ENCODE data around the gene TOX3. TPM values are rescaled to one million over a fixed set of nuclear protein-coding genes. Genes with fewer than 3 reads are reported as not detected.

The TOX3 gene
- polyA plus RNA-seq, 1 donor from 2014 or later: 2.3 TPM

GRCh38 chr16:52529226-52529625, 17.7 kb downstream of the TOX3 start:
- Histone ChIP-seq H3K9me2 (ENCODE audit: insufficient read depth, low read length) (no peaks in the 10 kb centered on the region), H3F3A (ENCODE audit: insufficient read depth, low read length, poor library complexity, severe bottlenecking) (no peaks in the 10 kb centered on the region), H4K20me1 (ENCODE audit: insufficient read depth) (no peaks in the 10 kb centered on the region), H3K36me3 (ENCODE audit: insufficient read depth, low read length) (no peaks in the 10 kb centered on the region), H3K4me3 (ENCODE audit: low read length) (no peak overlapping the region), H3K79me2 (replicated peaks; ENCODE audit: insufficient read depth, low read length) (peaks cover 100% of the 10 kb centered on the region), H3K9me3 (ENCODE audit: low read length) (no peaks in the 10 kb centered on the region), H3K4me2 (ENCODE audit: low read length) (no peak overlapping the region), H3K9ac (ENCODE audit: low read length) (no peak overlapping the region), H2AFZ (ENCODE audit: low read depth, low read length) (no peak overlapping the region), H3K27me3 (ENCODE audit: insufficient read depth, low read depth, low read length) (no peaks in the 10 kb centered on the region), H3K27ac (ENCODE audit: low read length) (no peak overlapping the region)
- no peak for TF ChIP-seq EP300 (conservative IDR thresholded peaks at IDR 0.05; ENCODE audit: poor library complexity, severe bottlenecking)
- no peak for TF ChIP-seq SMC3 (conservative IDR thresholded peaks at IDR 0.05; ENCODE audit: poor library complexity)
- TF ChIP-seq MXI1 (conservative IDR thresholded peaks at IDR 0.05; ENCODE audit: poor library complexity, severe bottlenecking): no peak
- TF ChIP-seq CTCF (IDR thresholded peaks at IDR 0.05; ENCODE audit: poor library complexity, severe bottlenecking): no peak
- TF ChIP-seq RAD21 (conservative IDR thresholded peaks at IDR 0.05): no peak
- no peak for TF ChIP-seq EZH2 (IDR thresholded peaks at IDR 0.05; ENCODE audit: borderline replicate concordance, insufficient read depth, low read length, poor library complexity, severe bottlenecking)
- no peak for TF ChIP-seq POLR2AphosphoS5 (IDR thresholded peaks at IDR 0.05)
- no peak for TF ChIP-seq TAF1 (IDR thresholded peaks at IDR 0.05; ENCODE audit: low read depth)
- no peak for TF ChIP-seq REST (IDR thresholded peaks at IDR 0.05; ENCODE audit: borderline replicate concordance)

- TF ChIP-seq SMC3 (conservative IDR thresholded peaks at IDR 0.05; ENCODE audit: poor library complexity) (no peak), EP300 (conservative IDR thresholded peaks at IDR 0.05; ENCODE audit: poor library complexity, severe bottlenecking) (no peak), TAF1 (IDR thresholded peaks at IDR 0.05; ENCODE audit: low read depth) (no peak), CTCF (IDR thresholded peaks at IDR 0.05; ENCODE audit: poor library complexity, severe bottlenecking) (no peak), REST (IDR thresholded peaks at IDR 0.05; ENCODE audit: borderline replicate concordance) (no peak)
- H3K4me2 ChIP-seq (ENCODE audit: low read length): no peak overlapping the region
- no peaks in the 10 kb centered on the region for H3K9me3 ChIP-seq (ENCODE audit: low read length)
- no peak overlapping the region for H3K4me3 ChIP-seq (ENCODE audit: low read length)
- peaks cover 100% of the 10 kb centered on the region for H3K79me2 ChIP-seq (replicated peaks; ENCODE audit: insufficient read depth, low read length)
- H4K20me1 ChIP-seq (ENCODE audit: insufficient read depth): no peaks in the 10 kb centered on the region
- H2AFZ ChIP-seq (ENCODE audit: low read depth, low read length): no peak overlapping the region
- H3K27me3 ChIP-seq (ENCODE audit: insufficient read depth, low read depth, low read length): no peaks in the 10 kb centered on the region
- H3K9ac ChIP-seq (ENCODE audit: low read length): no peak overlapping the region
- no peaks in the 10 kb centered on the region for H3K9me2 ChIP-seq (ENCODE audit: insufficient read depth, low read length)
- no peaks in the 10 kb centered on the region for H3K36me3 ChIP-seq (ENCODE audit: insufficient read depth, low read length)
- H3F3A ChIP-seq (ENCODE audit: insufficient read depth, low read length, poor library complexity, severe bottlenecking): no peaks in the 10 kb centered on the region
- no peak overlapping the region for H3K27ac ChIP-seq (ENCODE audit: low read length)
Observed at GRCh38 chr16:52528393-52529065, 18.4 kb downstream of the TOX3 start.
